IgD-negative memory B cell (primary cell): ENCODE data around the gene CCNA1. TPM values are rescaled to one million over a fixed set of nuclear protein-coding genes. Genes with fewer than 3 reads are reported as not detected.

Experiments
- H3K27ac Mint-ChIP-seq, 3 donors: one replicate each; pipeline ENCODE4 v1.8.0; 2020 to 2022; ENCODE audit warnings: mild to moderate bottlenecking in 3 of 3, mixed read lengths in 3 of 3, moderate library complexity in 1 of 3
- H3K27me3 Mint-ChIP-seq: one replicate; pipeline ENCODE4 v1.8.0; 2021; ENCODE audit warnings: mixed read lengths
- H3K36me3 Mint-ChIP-seq: one replicate; pipeline ENCODE4 v1.8.0; 2020; ENCODE audit warnings: mild to moderate bottlenecking, mixed read lengths
- H3K4me1 Mint-ChIP-seq, 3 donors: one replicate each; pipeline ENCODE4 v1.8.0; 2020 to 2022; ENCODE audit warnings: mixed read lengths in 3 of 3, mild to moderate bottlenecking in 1 of 3
- H3K4me3 Mint-ChIP-seq, 4 donors: one replicate each; pipeline ENCODE4 v1.8.0; 2020 to 2022; ENCODE audit warnings: mild to moderate bottlenecking in 4 of 4, mixed read lengths in 4 of 4, moderate library complexity in 3 of 4
- H3K9me3 Mint-ChIP-seq, 3 donors: one replicate each; pipeline ENCODE4 v1.8.0; 2020 to 2021; ENCODE audit warnings: mixed read lengths in 3 of 3, mild to moderate bottlenecking in 1 of 3
- polyA plus RNA-seq: library from polyadenylated mRNA; unstranded; fragments of 300-500 nt; fragmentation: Illumina TruSeq; gene quantifications from one replicate; pipeline ENCODE4 v1.2.3, GENCODE V29; 2021

CCNA1 gene
- polyA plus RNA-seq, 1 donor from 2014 or later: not detected

GRCh38 chr13:36436811-36437210, 4.5 kb downstream of the CCNA1 start:
- no peak overlapping the region for H3K4me3 Mint-ChIP-seq
- no peaks in the 10 kb centered on the region for H3K36me3 Mint-ChIP-seq
- no peak overlapping the region for H3K27ac Mint-ChIP-seq
- peaks cover 22% of the 10 kb centered on the region for H3K27me3 Mint-ChIP-seq
- peaks cover 3 to 8% (median 4%) of the 10 kb centered on the region in 3 donors for H3K4me1 Mint-ChIP-seq
- peaks cover 0 to 5% (median 0%) of the 10 kb centered on the region in 3 donors for H3K9me3 Mint-ChIP-seq

GRCh38 chr13:36438594-36439483, 6.5 kb downstream of the CCNA1 start:
- H3K36me3 Mint-ChIP-seq: no peaks in the 10 kb centered on the region
- H3K4me1 Mint-ChIP-seq: peaks cover 0 to 7% (median 0%) of the 10 kb centered on the region in 3 donors
- H3K4me3 Mint-ChIP-seq: no peak overlapping the region
- H3K27me3 Mint-ChIP-seq: peaks cover 7% of the 10 kb centered on the region
- H3K27ac Mint-ChIP-seq: peak overlapping the region in 1 of 3 donors; percentile 25
- H3K9me3 Mint-ChIP-seq: peaks cover 0 to 5% (median 0%) of the 10 kb centered on the region in 3 donors

- Mint-ChIP-seq H3K36me3 (no peaks in the 10 kb centered on the region), H3K4me1 (no peaks in the 10 kb centered on the region), H3K27me3 (no peaks in the 10 kb centered on the region), H3K27ac (peak overlapping the region in 1 of 3 donors; percentile 24), H3K4me3 (no peak overlapping the region), H3K9me3 (no peaks in the 10 kb centered on the region)
Measured at GRCh38 chr13:36445278-36445677, 13.0 kb downstream of the CCNA1 start.

- Mint-ChIP-seq H3K27me3 (no peaks in the 10 kb centered on the region), H3K4me1 (no peaks in the 10 kb centered on the region), H3K27ac (peak overlapping the region in 1 of 3 donors; percentile 24), H3K4me3 (no peak overlapping the region), H3K36me3 (no peaks in the 10 kb centered on the region), H3K9me3 (no peaks in the 10 kb centered on the region)
Measured at GRCh38 chr13:36445891-36446351, 13.6 kb downstream of the CCNA1 start.

GRCh38 chr13:36447501-36447900, 15.2 kb downstream of the CCNA1 start:
- no peaks in the 10 kb centered on the region for H3K36me3 Mint-ChIP-seq
- H3K9me3 Mint-ChIP-seq: no peaks in the 10 kb centered on the region
- no peaks in the 10 kb centered on the region for H3K4me1 Mint-ChIP-seq
- no peaks in the 10 kb centered on the region for H3K27me3 Mint-ChIP-seq
- no peak overlapping the region for H3K4me3 Mint-ChIP-seq
- no peak overlapping the region for H3K27ac Mint-ChIP-seq

GRCh38 chr13:36450534-36450933, 18.2 kb downstream of the CCNA1 start:
- Mint-ChIP-seq H3K4me3 (no peak overlapping the region), H3K27me3 (no peaks in the 10 kb centered on the region), H3K9me3 (no peaks in the 10 kb centered on the region), H3K36me3 (no peaks in the 10 kb centered on the region), H3K4me1 (no peaks in the 10 kb centered on the region), H3K27ac (peak overlapping the region in 1 of 3 donors; percentile 74)

- Mint-ChIP-seq H3K9me3 (no peaks in the 10 kb centered on the region), H3K4me1 (no peaks in the 10 kb centered on the region), H3K36me3 (no peaks in the 10 kb centered on the region), H3K27ac (no peak overlapping the region), H3K27me3 (peaks cover 2% of the 10 kb centered on the region), H3K4me3 (no peak overlapping the region)
Measured at GRCh38 chr13:36453516-36453915, 21.2 kb downstream of the CCNA1 start.

GRCh38 chr13:36454121-36454520, 21.8 kb downstream of the CCNA1 start:
- H3K27me3 Mint-ChIP-seq: peaks cover 2% of the 10 kb centered on the region
- no peaks in the 10 kb centered on the region for H3K4me1 Mint-ChIP-seq
- H3K27ac Mint-ChIP-seq: no peak overlapping the region
- no peaks in the 10 kb centered on the region for H3K36me3 Mint-ChIP-seq
- no peak overlapping the region for H3K4me3 Mint-ChIP-seq
- peaks cover 0 to 1% (median 0%) of the 10 kb centered on the region in 3 donors for H3K9me3 Mint-ChIP-seq

GRCh38 chr13:36454987-36455386, 22.7 kb downstream of the CCNA1 start:
- no peak overlapping the region for H3K4me3 Mint-ChIP-seq
- peaks cover 2% of the 10 kb centered on the region for H3K27me3 Mint-ChIP-seq
- H3K4me1 Mint-ChIP-seq: no peaks in the 10 kb centered on the region

GRCh38 chr13:36456577-36456976, 24.3 kb downstream of the CCNA1 start:
- Mint-ChIP-seq H3K4me3 (no peak overlapping the region), H3K27ac (no peak overlapping the region), H3K36me3 (no peaks in the 10 kb centered on the region), H3K27me3 (peaks cover 2% of the 10 kb centered on the region), H3K4me1 (no peaks in the 10 kb centered on the region), H3K9me3 (peaks cover 0 to 1% (median 0%) of the 10 kb centered on the region in 3 donors)

More at GRCh38 chr13:36454987-36455386, 22.7 kb downstream of the CCNA1 start:
- Mint-ChIP-seq H3K36me3 (no peaks in the 10 kb centered on the region), H3K27ac (no peak overlapping the region), H3K9me3 (peaks cover 0 to 1% (median 0%) of the 10 kb centered on the region in 3 donors)

- no peak overlapping the region for H3K4me3 Mint-ChIP-seq
- peaks cover 0 to 3% (median 2%) of the 10 kb centered on the region in 3 donors for H3K9me3 Mint-ChIP-seq
- no peak overlapping the region for H3K27ac Mint-ChIP-seq
- no peaks in the 10 kb centered on the region for H3K4me1 Mint-ChIP-seq
- peaks cover 2% of the 10 kb centered on the region for H3K27me3 Mint-ChIP-seq
- no peaks in the 10 kb centered on the region for H3K36me3 Mint-ChIP-seq
Measured at GRCh38 chr13:36461506-36461905, 29.2 kb downstream of the CCNA1 start.

GRCh38 chr13:36475468-36475867, 43.2 kb downstream of the CCNA1 start:
- Mint-ChIP-seq H3K36me3 (no peaks in the 10 kb centered on the region), H3K4me3 (no peak overlapping the region), H3K4me1 (no peaks in the 10 kb centered on the region), H3K9me3 (peaks cover 4 to 15% (median 11%) of the 10 kb centered on the region in 3 donors), H3K27ac (no peak overlapping the region), H3K27me3 (peaks cover 1% of the 10 kb centered on the region)

GRCh38 chr13:36476661-36477060, 44.4 kb downstream of the CCNA1 start:
- peaks cover 4 to 15% (median 9%) of the 10 kb centered on the region in 3 donors for H3K9me3 Mint-ChIP-seq
- no peak overlapping the region for H3K27ac Mint-ChIP-seq
- no peak overlapping the region for H3K4me3 Mint-ChIP-seq
- peaks cover 0 to 5% (median 4%) of the 10 kb centered on the region in 3 donors for H3K4me1 Mint-ChIP-seq
- H3K36me3 Mint-ChIP-seq: no peaks in the 10 kb centered on the region
- H3K27me3 Mint-ChIP-seq: peaks cover 1% of the 10 kb centered on the region

GRCh38 chr13:36480726-36481427, 48.6 kb downstream of the CCNA1 start:
- H3K4me3 Mint-ChIP-seq: peak overlapping the region in 2 of 4 donors; percentile 29 to 78
- H3K36me3 Mint-ChIP-seq: no peaks in the 10 kb centered on the region
- H3K4me1 Mint-ChIP-seq: peaks cover 0 to 5% (median 4%) of the 10 kb centered on the region in 3 donors
- peaks cover 4 to 12% (median 9%) of the 10 kb centered on the region in 3 donors for H3K9me3 Mint-ChIP-seq
- no peak overlapping the region for H3K27ac Mint-ChIP-seq
- H3K27me3 Mint-ChIP-seq: no peaks in the 10 kb centered on the region

- Mint-ChIP-seq H3K27me3 (peaks cover 2% of the 10 kb centered on the region), H3K27ac (no peak overlapping the region), H3K36me3 (no peaks in the 10 kb centered on the region), H3K9me3 (no peaks in the 10 kb centered on the region), H3K4me3 (no peak overlapping the region), H3K4me1 (no peaks in the 10 kb centered on the region)
Measured at GRCh38 chr13:36490055-36490454, 57.8 kb downstream of the CCNA1 start.
